Germinal center (tissue), 1 donor: Measurements from ENCODE around the gene KLHL26.
A peak's percentile ranks its signal among the peaks of the same experiment; 100 is the strongest.

ENCODE experiments used
- DNase-seq: peaks from one replicate; pipeline ENCODE4 v3.0.0; 2012; ENCODE audit warnings: mixed read lengths, low spot score

Gene KLHL26

DNA sequence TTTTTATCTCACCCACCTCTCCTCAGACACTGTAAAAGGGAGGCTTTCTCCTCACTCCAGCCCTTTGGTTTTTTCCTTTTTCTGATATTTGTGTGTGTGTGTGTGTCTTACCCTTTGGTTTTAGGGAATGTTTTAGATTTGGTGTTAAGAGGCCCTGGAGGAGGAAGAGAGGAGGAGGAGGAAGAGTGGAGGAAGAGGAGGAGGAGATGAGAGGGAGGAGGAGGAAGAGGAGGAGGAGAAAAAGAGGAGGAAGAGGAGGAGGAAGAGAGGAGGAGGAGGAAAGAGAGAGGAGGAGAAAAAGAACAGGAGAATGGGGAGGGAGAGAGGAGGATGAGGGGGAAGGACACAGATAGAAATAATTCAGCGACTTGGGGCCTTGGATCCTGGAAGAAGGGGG is 10.5 kb downstream of the KLHL26 start:
- no peak for DNase-seq

DNA sequence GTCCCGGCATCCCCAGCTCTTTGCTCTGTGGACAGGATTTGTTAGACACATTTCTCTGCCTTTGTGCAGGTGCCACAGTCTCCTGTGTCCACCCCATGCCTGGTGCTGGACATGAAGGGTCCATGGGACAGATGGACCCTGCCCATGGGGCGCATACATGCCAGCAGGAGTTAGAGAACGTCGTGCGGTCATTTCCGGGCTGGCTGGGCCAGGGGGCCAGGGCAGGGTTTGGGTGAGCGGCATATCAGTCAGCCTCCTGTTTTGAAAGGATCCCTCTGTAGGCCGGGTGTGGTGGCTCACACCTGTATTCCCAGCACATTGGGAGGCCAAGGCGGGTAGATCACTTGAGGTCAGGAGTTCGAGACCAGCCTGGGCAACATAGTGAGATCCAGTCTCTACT is 11.0 kb downstream of the KLHL26 start:
- no peak for DNase-seq

- DNase-seq = no peak
Observed at GRCh38 chr19:18648973-18649315, 12.1 kb downstream of the KLHL26 start.

- no peak for DNase-seq
Observed at GRCh38 chr19:18649371-18650020, 12.7 kb downstream of the KLHL26 start.

DNA sequence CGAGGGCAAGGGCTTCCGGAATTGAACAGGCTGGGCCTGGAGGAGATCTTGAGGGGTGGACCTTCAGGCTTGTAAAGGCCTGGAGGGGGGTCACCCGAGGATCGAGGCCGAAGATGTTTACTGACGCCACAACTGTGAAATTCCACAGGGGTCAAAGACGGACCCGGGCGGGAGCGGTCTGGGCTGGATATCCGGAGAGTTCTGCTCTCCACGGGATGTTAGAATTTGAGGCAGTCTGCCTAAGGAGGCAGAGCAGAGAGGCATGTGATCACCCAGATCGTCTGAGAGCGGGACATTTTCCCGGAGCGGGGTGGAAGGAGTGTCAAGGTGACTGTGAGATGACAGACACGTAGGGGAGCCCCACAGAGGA is 13.2 kb downstream of the KLHL26 start:
- no peak for DNase-seq

- no peak for DNase-seq
Observed at GRCh38 chr19:18650468-18651041, 13.7 kb downstream of the KLHL26 start.

GRCh38 chr19:18651300-18651699 is 14.5 kb downstream of the KLHL26 start:
- DNase-seq = no peak

DNA sequence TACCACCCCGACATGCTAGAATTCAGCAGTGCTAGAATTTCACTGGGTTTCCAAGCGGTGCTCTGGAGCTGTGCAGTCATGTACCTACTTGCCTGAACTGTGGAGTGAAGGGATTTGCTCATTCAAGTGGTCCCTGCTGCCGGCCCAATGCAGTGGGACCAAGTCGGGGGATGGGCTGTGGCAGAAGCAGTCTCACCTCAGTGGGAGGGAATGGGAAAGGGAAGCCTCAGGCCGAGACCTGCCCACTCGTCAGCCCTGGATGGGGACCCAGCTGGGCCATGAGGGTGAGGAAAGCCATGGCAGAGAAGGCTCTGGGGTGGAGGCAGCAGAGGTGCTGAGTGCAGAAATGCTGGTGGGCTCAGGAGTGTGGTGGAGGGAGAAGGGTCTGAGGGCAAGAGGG is 14.9 kb downstream of the KLHL26 start:
- DNase-seq = no peak

DNA sequence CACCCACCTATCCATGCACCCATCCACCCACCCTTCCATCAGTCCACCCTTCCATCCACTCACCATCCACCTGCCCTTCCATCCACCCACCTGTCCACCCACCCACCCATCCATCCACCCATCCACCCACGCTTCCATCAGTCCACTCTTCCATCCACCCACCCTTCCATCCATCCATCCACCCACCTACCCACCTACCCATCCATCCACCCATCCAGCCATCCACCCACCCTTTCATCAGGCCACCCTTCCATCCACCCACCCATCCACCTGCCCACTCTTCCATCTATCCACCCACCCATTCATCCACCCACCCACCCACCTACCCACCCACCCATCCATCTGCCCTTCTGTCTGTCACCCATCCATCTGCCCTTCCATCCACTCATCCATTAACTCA is 17.0 kb downstream of the KLHL26 start:
- no peak for DNase-seq

- DNase-seq = no peak
Observed at GRCh38 chr19:18654469-18654868, 17.6 kb downstream of the KLHL26 start.

DNA sequence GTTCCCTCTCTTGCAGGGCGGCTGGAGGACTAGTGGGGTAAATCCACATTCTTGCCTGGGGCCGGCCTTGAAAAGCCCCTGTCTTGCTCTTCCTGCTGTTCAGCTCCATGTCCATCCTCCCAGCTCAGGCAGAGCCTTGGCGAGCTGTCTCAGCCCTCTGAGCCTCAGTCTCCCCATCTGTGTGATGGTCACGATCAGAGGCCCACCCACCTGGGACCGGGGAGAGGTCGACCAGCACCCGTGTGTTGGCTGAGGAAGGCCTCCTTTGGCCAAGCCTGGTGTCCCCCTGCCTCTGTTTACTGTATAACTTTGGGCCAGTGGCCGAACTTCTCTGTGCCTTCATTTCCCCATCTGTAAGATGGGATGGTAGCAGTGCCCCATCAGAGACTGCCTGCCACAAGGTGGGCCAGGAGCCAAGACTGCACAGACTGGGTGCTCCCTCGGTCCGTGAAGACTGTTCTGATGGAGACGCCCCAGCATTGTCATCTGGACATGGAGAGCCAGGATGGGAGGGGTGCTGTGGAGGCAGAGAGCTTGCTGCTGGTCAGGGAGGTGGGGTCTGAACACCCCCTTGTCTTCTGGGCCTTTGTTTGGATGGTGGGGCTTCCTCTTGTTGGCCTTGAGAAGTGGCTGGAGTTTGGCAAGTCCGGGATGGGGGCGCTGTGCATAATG is 18.5 kb downstream of the KLHL26 start:
- no peak for DNase-seq

- DNase-seq = no peak
Observed at GRCh38 chr19:18656337-18657086, 19.7 kb downstream of the KLHL26 start.

GRCh38 chr19:18657590-18658365 is 20.9 kb downstream of the KLHL26 start:
- no peak for DNase-seq

GRCh38 chr19:18658366-18658855 is 21.6 kb downstream of the KLHL26 start:
- no peak for DNase-seq

DNA sequence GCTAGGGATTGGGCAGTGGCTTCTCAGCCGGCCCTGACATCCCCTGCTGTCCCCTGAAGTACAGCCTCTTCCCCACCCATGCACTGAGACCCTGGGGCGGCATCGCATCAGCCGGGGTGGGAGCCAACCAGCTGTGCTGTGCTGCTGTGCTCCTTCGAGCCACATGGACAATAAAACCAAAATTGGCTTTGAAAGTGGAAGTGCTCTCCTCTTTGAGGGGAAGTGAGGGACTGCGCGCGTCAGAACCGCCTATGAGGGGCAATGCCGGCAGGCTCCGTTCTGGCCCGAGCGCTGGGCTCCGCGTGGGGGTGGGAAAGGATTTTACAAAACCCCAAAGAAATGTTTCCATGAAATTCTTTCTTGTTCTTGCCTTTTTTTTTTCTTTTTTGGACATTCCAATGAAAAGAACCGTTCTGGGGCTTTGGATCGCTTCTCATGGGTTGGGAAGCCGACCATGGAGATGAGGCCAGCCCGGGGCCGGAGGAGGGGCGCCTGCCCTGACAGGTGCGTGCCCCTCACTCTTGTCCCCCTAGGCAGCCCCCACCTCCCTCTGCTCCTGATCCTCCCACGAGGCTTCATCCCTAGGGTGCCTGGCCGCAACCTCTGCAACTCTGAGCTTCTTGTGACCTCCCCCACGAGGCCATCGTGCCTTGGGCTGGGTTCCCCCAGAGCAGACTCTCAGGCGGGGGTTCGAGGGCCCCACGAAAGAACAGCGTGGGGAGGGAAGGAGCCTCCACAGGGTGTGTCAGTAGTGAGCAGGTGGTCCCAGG is 22.6 kb downstream of the KLHL26 start:
- DNase-seq = peak; percentile 49

DNA sequence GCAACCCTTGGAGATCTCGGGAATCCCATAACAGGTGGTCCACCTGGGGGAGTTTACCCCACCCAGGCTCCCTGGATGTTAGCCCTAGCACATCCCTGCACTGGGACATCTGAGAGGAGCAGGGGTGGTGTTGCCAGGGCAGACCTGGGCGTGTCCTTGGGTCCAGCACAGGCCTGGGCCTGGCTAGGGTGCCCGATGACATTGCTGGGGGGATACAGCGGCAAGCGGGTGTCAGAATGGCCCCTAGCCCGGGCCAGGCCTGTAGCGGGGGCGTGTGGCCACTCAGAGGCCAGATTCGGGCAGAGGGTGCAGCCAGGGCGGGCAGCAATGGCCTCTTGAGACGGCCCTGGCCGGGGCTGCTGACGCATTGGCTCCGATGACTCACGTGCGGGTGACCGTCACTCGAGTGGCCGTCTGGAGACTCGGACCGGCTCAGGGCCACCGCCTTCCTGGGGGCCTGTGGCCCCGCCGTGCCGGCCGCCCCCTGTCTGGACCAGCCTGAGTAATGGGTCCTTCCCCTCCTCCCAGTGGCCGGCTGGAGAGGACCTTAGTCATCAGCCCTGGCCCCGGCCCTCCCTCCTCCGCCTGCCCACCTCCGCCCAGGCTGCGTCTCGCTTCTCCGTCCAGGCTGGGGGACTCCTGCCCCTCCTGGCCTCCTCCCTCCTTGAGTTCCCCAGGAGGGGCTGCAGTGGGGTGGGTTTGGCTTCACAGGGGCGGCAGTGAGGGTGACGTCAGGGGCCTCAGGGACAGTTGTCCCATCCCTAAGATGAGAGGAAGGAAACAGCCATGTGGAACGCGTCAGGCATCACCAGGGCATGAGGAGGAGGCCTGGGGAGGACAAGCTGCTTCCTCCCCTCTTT is 23.5 kb downstream of the KLHL26 start:
- DNase-seq = no peak

DNA sequence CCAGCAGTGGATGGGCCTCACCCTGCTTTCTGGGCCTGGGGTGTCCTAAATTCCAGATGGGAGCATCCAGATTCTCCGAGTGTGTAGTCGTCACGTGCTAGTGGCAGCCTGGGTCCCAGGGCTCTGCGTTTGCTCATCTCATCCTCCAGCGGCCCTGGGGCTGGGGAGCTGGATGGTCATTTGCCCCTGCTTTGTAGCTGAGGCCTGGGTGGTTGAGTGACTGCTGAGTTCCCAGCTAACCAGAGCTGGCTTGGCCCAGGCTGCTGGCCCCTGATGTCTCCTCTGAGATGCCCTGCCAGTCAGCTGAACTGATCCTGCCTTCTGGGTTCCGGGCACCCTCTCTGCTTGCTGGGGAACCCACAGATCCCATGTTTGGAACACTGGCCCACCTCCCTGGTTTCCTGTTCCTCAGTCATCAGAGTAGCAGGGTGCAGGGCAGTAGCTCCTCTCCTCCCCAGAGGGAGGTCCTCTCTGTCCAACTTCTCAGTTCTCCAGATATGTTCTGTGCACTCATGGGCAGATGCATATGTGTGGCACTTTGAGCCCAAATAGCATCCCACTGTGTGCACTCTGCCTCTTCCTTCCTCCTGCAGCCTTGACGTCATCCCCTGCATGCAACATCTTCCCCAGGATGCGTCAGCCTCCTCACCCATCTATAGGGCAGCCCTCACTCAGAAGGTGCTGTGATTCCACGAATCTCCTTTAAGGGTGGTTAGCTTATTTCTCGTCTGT is 24.3 kb downstream of the KLHL26 start:
- no peak for DNase-seq

- no peak for DNase-seq
Observed at GRCh38 chr19:18662972-18663732, 26.3 kb downstream of the KLHL26 start.
